ENCODE results near the gene PDLIM5.

DNA sequence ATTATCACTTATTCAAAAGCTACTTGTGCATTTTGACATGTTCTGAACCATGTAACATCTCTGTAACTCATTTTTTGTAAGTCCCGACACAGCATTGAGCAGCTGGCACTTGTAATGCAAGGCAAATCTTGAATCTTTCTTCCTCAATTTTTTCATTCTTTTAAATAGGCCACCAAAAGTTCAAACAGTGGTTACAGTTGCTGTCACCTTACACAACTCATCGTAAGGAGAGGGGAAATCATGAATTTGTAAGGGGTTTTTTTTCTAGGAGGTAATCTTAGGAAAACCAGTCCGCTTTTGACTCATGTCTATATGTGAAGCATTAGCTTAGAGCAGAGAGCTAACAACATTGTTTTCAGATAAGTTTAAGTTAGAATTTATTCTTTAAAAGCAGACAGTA, 124.5 kb downstream of the PDLIM5 start:
- TF ChIP-seq ESRRG (CRISPR knock-in tag; IDR thresholded peaks at IDR 0.05), result no peak
- no peak for TF ChIP-seq ZFP30 (CRISPR knock-in tag; IDR thresholded peaks at IDR 0.05)
- TF ChIP-seq ARNTL (CRISPR knock-in tag; IDR thresholded peaks at IDR 0.05; ENCODE audit: borderline replicate concordance, low read depth), result no peak
- TF ChIP-seq, protein P1, sequence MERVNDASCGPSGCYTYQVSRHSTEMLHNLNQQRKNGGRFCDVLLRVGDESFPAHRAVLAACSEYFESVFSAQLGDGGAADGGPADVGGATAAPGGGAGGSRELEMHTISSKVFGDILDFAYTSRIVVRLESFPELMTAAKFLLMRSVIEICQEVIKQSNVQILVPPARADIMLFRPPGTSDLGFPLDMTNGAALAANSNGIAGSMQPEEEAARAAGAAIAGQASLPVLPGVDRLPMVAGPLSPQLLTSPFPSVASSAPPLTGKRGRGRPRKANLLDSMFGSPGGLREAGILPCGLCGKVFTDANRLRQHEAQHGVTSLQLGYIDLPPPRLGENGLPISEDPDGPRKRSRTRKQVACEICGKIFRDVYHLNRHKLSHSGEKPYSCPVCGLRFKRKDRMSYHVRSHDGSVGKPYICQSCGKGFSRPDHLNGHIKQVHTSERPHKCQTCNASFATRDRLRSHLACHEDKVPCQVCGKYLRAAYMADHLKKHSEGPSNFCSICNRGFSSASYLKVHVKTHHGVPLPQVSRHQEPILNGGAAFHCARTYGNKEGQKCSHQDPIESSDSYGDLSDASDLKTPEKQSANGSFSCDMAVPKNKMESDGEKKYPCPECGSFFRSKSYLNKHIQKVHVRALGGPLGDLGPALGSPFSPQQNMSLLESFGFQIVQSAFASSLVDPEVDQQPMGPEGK (CRISPR knock-in tag; IDR thresholded peaks at IDR 0.05; ENCODE audit: borderline replicate concordance), result no peak
- no peak for TF ChIP-seq BACH2 (CRISPR knock-in tag; IDR thresholded peaks at IDR 0.05; ENCODE audit: borderline replicate concordance)
- no peak for TF ChIP-seq GLIS3 (CRISPR knock-in tag; IDR thresholded peaks at IDR 0.05)
- no peak for TF ChIP-seq SNAI2 (CRISPR knock-in tag; IDR thresholded peaks at IDR 0.05)
- TF ChIP-seq, protein P2, sequence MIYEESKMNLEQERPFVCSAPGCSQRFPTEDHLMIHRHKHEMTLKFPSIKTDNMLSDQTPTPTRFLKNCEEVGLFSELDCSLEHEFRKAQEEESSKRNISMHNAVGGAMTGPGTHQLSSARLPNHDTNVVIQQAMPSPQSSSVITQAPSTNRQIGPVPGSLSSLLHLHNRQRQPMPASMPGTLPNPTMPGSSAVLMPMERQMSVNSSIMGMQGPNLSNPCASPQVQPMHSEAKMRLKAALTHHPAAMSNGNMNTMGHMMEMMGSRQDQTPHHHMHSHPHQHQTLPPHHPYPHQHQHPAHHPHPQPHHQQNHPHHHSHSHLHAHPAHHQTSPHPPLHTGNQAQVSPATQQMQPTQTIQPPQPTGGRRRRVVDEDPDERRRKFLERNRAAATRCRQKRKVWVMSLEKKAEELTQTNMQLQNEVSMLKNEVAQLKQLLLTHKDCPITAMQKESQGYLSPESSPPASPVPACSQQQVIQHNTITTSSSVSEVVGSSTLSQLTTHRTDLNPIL (CRISPR knock-in tag; IDR thresholded peaks at IDR 0.05; ENCODE audit: low read depth), result no peak
- no peak for TF ChIP-seq PPARA (CRISPR knock-in tag; IDR thresholded peaks at IDR 0.05; ENCODE audit: borderline replicate concordance)
- TF ChIP-seq, protein P3, sequence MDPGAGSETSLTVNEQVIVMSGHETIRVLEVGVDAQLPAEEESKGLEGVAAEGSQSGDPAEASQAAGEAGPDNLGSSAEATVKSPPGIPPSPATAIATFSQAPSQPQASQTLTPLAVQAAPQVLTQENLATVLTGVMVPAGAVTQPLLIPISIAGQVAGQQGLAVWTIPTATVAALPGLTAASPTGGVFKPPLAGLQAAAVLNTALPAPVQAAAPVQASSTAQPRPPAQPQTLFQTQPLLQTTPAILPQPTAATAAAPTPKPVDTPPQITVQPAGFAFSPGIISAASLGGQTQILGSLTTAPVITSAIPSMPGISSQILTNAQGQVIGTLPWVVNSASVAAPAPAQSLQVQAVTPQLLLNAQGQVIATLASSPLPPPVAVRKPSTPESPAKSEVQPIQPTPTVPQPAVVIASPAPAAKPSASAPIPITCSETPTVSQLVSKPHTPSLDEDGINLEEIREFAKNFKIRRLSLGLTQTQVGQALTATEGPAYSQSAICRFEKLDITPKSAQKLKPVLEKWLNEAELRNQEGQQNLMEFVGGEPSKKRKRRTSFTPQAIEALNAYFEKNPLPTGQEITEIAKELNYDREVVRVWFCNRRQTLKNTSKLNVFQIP (CRISPR knock-in tag; IDR thresholded peaks at IDR 0.05; ENCODE audit: borderline replicate concordance, low read depth), result no peak
- TF ChIP-seq TOX (CRISPR knock-in tag; IDR thresholded peaks at IDR 0.05; ENCODE audit: borderline replicate concordance), result no peak
- no peak for TF ChIP-seq CSDC2 (CRISPR knock-in tag; IDR thresholded peaks at IDR 0.05)
- TF ChIP-seq, protein P4, sequence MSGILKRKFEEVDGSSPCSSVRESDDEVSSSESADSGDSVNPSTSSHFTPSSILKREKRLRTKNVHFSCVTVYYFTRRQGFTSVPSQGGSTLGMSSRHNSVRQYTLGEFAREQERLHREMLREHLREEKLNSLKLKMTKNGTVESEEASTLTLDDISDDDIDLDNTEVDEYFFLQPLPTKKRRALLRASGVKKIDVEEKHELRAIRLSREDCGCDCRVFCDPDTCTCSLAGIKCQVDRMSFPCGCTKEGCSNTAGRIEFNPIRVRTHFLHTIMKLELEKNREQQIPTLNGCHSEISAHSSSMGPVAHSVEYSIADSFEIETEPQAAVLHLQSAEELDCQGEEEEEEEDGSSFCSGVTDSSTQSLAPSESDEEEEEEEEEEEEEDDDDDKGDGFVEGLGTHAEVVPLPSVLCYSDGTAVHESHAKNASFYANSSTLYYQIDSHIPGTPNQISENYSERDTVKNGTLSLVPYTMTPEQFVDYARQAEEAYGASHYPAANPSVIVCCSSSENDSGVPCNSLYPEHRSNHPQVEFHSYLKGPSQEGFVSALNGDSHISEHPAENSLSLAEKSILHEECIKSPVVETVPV (CRISPR knock-in tag; IDR thresholded peaks at IDR 0.05), result no peak
- TF ChIP-seq RARB (CRISPR knock-in tag; IDR thresholded peaks at IDR 0.05), result no peak

Data from SK-N-SH treated with all-trans-retinoic acid at 6 μM for 48 hours (cell line).